Dermis blood vessel endothelial cell (primary cell): Measurements from ENCODE around the gene FOXB2. TPM values are rescaled to one million over a fixed set of nuclear protein-coding genes. Genes with fewer than 3 reads are reported as not detected.
"Not testable (repeated sequence)": the region's sequence is repeated elsewhere in the genome, so short reads cannot be mapped to it uniquely, and the experiment has no call there.

Source experiments
- DNase-seq: peaks from one replicate; pipeline ENCODE4 v3.0.0; 2010
- total RNA-seq: library from RNA; depleted of rRNA; stranded (reverse); fragments of >200 nt; gene quantifications from 2 replicates; pipeline ENCODE4 v1.2.3, GENCODE V29; 2014

FOXB2 gene
- total RNA-seq, 1 donor from 2014 or later, result not detected

- DNase-seq, result no peak
Observed at GRCh38 chr9:77016526-77017504, 2.6 kb upstream of the FOXB2 start.

- DNase-seq, result no peak
Observed at GRCh38 chr9:77017505-77017894, 2.0 kb upstream of the FOXB2 start.

GRCh38 chr9:77018058-77018968 is 1.1 kb upstream of the FOXB2 start:
- DNase-seq, result no peak

- DNase-seq, result no peak
Observed at GRCh38 chr9:77018969-77019235, 553 bp upstream of the FOXB2 start.

- no peak for DNase-seq
Observed at GRCh38 chr9:77019926-77020412, 514 bp downstream of the FOXB2 start.

- no peak for DNase-seq
Observed at GRCh38 chr9:77020413-77021290, 1.2 kb downstream of the FOXB2 start.

GRCh38 chr9:77021291-77021894 is 1.9 kb downstream of the FOXB2 start:
- no peak for DNase-seq

- no peak for DNase-seq
Observed at GRCh38 chr9:77021922-77022782, 2.7 kb downstream of the FOXB2 start.

- DNase-seq, result no peak
Observed at GRCh38 chr9:77022783-77023440, 3.5 kb downstream of the FOXB2 start.

- no peak for DNase-seq
Observed at GRCh38 chr9:77023726-77024125, 4.3 kb downstream of the FOXB2 start.

- DNase-seq, result no peak
Observed at GRCh38 chr9:77024776-77025545, 5.5 kb downstream of the FOXB2 start.

- DNase-seq, result no peak
Observed at GRCh38 chr9:77028478-77028877, 9.0 kb downstream of the FOXB2 start.

- DNase-seq, result no peak
Observed at GRCh38 chr9:77030045-77030444, 10.6 kb downstream of the FOXB2 start.

GRCh38 chr9:77038281-77039036 is 19.0 kb downstream of the FOXB2 start:
- DNase-seq, result no peak

GRCh38 chr9:77040340-77040739 is 20.9 kb downstream of the FOXB2 start:
- no peak for DNase-seq

GRCh38 chr9:77043743-77044142 is 24.3 kb downstream of the FOXB2 start:
- not testable (repeated sequence) for DNase-seq

GRCh38 chr9:77060681-77061080 is 41.2 kb downstream of the FOXB2 start:
- not testable (repeated sequence) for DNase-seq

GRCh38 chr9:77063645-77064285 is 44.3 kb downstream of the FOXB2 start:
- no peak for DNase-seq
